ENCODE data around the gene TRIL.

GRCh38 chr7:29000717-29001076 is 42.6 kb upstream of the TRIL start:
- TF ChIP-seq CTCF (IDR thresholded peaks at IDR 0.05; ENCODE audit: poor library complexity, severe bottlenecking) (no peak), POLR2AphosphoS5 (IDR thresholded peaks at IDR 0.05) (no peak), SMC3 (conservative IDR thresholded peaks at IDR 0.05; ENCODE audit: poor library complexity) (no peak), EZH2 (IDR thresholded peaks at IDR 0.05; ENCODE audit: borderline replicate concordance, insufficient read depth, low read length, poor library complexity, severe bottlenecking) (no peak), EP300 (conservative IDR thresholded peaks at IDR 0.05; ENCODE audit: poor library complexity, severe bottlenecking) (no peak), RAD21 (conservative IDR thresholded peaks at IDR 0.05) (no peak), TAF1 (IDR thresholded peaks at IDR 0.05; ENCODE audit: low read depth) (no peak), REST (IDR thresholded peaks at IDR 0.05; ENCODE audit: borderline replicate concordance) (no peak), MXI1 (conservative IDR thresholded peaks at IDR 0.05; ENCODE audit: poor library complexity, severe bottlenecking) (no peak)

All from neural cell (in vitro differentiated cells).